Measurements from ENCODE around the gene ABCA1.
"Not testable (repeated sequence)": the region's sequence is repeated elsewhere in the genome, so short reads cannot be mapped to it uniquely, and the experiment has no call there.

ABCA1 gene

GRCh38 chr9:104923289-104923688 lies 4.7 kb downstream of the ABCA1 start:
- Histone ChIP-seq H2AFZ (no peak overlapping the region), H3K4me3 (ENCODE audit: low read depth, low read length) (no peak overlapping the region), H3K79me2 (peaks cover 8% of the 10 kb centered on the region), H3K27ac (no peak overlapping the region), H3K9ac (no peak overlapping the region), H3K4me2 (ENCODE audit: low read length) (no peak overlapping the region), H3K27me3 (ENCODE audit: control insufficient read depth, insufficient read depth, low read length) (no peaks in the 10 kb centered on the region), H3K9me3 (ENCODE audit: control insufficient read depth, low read length) (no peaks in the 10 kb centered on the region), H3K36me3 (ENCODE audit: control insufficient read depth, insufficient read depth, low read length) (no peaks in the 10 kb centered on the region), H3K4me1 (no peaks in the 10 kb centered on the region)
- TF ChIP-seq, protein P1, sequence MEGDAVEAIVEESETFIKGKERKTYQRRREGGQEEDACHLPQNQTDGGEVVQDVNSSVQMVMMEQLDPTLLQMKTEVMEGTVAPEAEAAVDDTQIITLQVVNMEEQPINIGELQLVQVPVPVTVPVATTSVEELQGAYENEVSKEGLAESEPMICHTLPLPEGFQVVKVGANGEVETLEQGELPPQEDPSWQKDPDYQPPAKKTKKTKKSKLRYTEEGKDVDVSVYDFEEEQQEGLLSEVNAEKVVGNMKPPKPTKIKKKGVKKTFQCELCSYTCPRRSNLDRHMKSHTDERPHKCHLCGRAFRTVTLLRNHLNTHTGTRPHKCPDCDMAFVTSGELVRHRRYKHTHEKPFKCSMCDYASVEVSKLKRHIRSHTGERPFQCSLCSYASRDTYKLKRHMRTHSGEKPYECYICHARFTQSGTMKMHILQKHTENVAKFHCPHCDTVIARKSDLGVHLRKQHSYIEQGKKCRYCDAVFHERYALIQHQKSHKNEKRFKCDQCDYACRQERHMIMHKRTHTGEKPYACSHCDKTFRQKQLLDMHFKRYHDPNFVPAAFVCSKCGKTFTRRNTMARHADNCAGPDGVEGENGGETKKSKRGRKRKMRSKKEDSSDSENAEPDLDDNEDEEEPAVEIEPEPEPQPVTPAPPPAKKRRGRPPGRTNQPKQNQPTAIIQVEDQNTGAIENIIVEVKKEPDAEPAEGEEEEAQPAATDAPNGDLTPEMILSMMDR (IDR thresholded peaks at IDR 0.05), result no peak

GRCh38 chr9:104922748-104923147 lies 5.2 kb downstream of the ABCA1 start:
- H3K9me3 ChIP-seq (ENCODE audit: control insufficient read depth, low read length); H3K4me3 ChIP-seq (ENCODE audit: low read depth, low read length); H3K4me1 ChIP-seq; H3K4me2 ChIP-seq (ENCODE audit: low read length); H3K27ac ChIP-seq; H3K9ac ChIP-seq; H3K79me2 ChIP-seq; H3K36me3 ChIP-seq (ENCODE audit: control insufficient read depth, insufficient read depth, low read length); H3K27me3 ChIP-seq (ENCODE audit: control insufficient read depth, insufficient read depth, low read length); H2AFZ ChIP-seq: not testable (repeated sequence)

- no peaks in the 10 kb centered on the region for H3K27me3 ChIP-seq (ENCODE audit: control insufficient read depth, insufficient read depth, low read length)
- H3K27ac ChIP-seq, result no peak overlapping the region
- H3K9me3 ChIP-seq (ENCODE audit: control insufficient read depth, low read length), result no peaks in the 10 kb centered on the region
- TF ChIP-seq, protein P1 (IDR thresholded peaks at IDR 0.05), result no peak
- H3K36me3 ChIP-seq (ENCODE audit: control insufficient read depth, insufficient read depth, low read length), result no peaks in the 10 kb centered on the region
- no peak overlapping the region for H2AFZ ChIP-seq
- no peak overlapping the region for H3K4me2 ChIP-seq (ENCODE audit: low read length)
- H3K9ac ChIP-seq, result no peak overlapping the region
- peaks cover 11% of the 10 kb centered on the region for H3K79me2 ChIP-seq
- no peaks in the 10 kb centered on the region for H3K4me1 ChIP-seq
- H3K4me3 ChIP-seq (ENCODE audit: low read depth, low read length), result no peak overlapping the region
These were observed 6.8 kb downstream of the ABCA1 start for GRCh38 chr9:104921067-104921741.

DNA sequence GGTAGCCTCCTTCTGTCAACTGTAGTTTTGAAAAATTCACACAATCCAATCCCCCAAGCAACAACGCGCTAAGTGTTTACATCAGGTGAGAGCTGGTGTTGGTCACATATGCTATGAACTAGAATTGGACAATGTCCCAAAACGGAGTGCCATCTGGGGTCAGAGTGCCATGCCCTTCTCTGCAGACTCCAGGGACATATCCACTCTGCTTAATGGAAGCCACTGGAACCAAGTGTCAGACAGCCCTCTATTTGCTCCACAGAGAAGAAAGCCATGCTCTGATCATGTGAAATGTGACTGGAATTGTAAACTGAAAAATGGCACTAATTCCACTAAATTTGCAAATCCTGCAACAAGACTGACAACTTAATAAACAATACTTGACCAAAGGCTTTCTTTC lies 12.2 kb downstream of the ABCA1 start:
- no peak overlapping the region for H3K27ac ChIP-seq

GRCh38 chr9:104915049-104915448 lies 12.9 kb downstream of the ABCA1 start:
- Histone ChIP-seq H3K27me3 (ENCODE audit: control insufficient read depth, insufficient read depth, low read length) (no peaks in the 10 kb centered on the region), H3K36me3 (ENCODE audit: control insufficient read depth, insufficient read depth, low read length) (no peaks in the 10 kb centered on the region), H3K4me3 (ENCODE audit: low read depth, low read length) (no peak overlapping the region), H3K4me1 (peaks cover 2% of the 10 kb centered on the region), H3K9me3 (ENCODE audit: control insufficient read depth, low read length) (no peaks in the 10 kb centered on the region), H3K9ac (no peak overlapping the region), H3K4me2 (ENCODE audit: low read length) (no peak overlapping the region), H3K79me2 (peaks cover 11% of the 10 kb centered on the region), H2AFZ (no peak overlapping the region), H3K27ac (no peak overlapping the region)
- TF ChIP-seq, protein P1 (IDR thresholded peaks at IDR 0.05), result no peak

More for the DNA sequence above, 12.2 kb downstream of the ABCA1 start:
- H3K27me3 ChIP-seq (ENCODE audit: control insufficient read depth, insufficient read depth, low read length), result no peaks in the 10 kb centered on the region
- no peak overlapping the region for H3K4me2 ChIP-seq (ENCODE audit: low read length)
- TF ChIP-seq, protein P1 (IDR thresholded peaks at IDR 0.05), result no peak
- no peak overlapping the region for H3K9ac ChIP-seq
- H3K9me3 ChIP-seq (ENCODE audit: control insufficient read depth, low read length), result no peaks in the 10 kb centered on the region
- no peaks in the 10 kb centered on the region for H3K4me1 ChIP-seq
- H2AFZ ChIP-seq, result no peak overlapping the region
- H3K79me2 ChIP-seq, result peaks cover 11% of the 10 kb centered on the region
- no peak overlapping the region for H3K4me3 ChIP-seq (ENCODE audit: low read depth, low read length)
- no peaks in the 10 kb centered on the region for H3K36me3 ChIP-seq (ENCODE audit: control insufficient read depth, insufficient read depth, low read length)
